ENCODE measurements around the gene CSH2. TPM values are rescaled to one million over a fixed set of nuclear protein-coding genes. Genes with fewer than 3 reads are reported as not detected.

CSH2 gene
- total and polyA plus RNA-seq, 2 of the 13 experiments (the other 11 are each of a cell fraction or from before 2014, with no cell fraction given), result not detected

- TF ChIP-seq NR2F1 (CRISPR knock-in tag; IDR thresholded peaks at IDR 0.05), result 0 out of 4 replicates have a peak, but pooled peaks of 1 of the 2 experiments have one; percentile 18
- TF ChIP-seq ATF5 (CRISPR knock-in tag; IDR thresholded peaks at IDR 0.05; ENCODE audit: low read depth), result 0 out of 2 replicates have a peak, but pooled peaks have one; percentile 4
- TF ChIP-seq ZNF362 (CRISPR knock-in tag; IDR thresholded peaks at IDR 0.05; ENCODE audit: borderline replicate concordance), result peak; percentile 91
- 0 out of 2 replicates have a peak, but pooled peaks have one; percentile 6 for TF ChIP-seq MYNN (CRISPR knock-in tag; IDR thresholded peaks at IDR 0.05; ENCODE audit: low read depth)
These were observed 30.0 kb downstream of the CSH2 start (continued) for GRCh38 chr17:63843387-63843888.

GRCh38 chr17:63842540-63843386 lies 30.7 kb downstream of the CSH2 start, which contains the start of gene SMARCD2:
Gene SMARCD2, minus strand, starts transcription at chr17:63842685. Its CDS starts 11 bp downstream, at chr17:63842674.
- H3K79me2 ChIP-seq (ENCODE audit: insufficient read depth, low read length), result peaks cover 42% of the 10 kb centered on the region
- H3K27ac ChIP-seq (ENCODE audit: extremely low read length, insufficient read depth, low read length), result peak within 1 kb of the TSS; percentile 92
- intact Hi-C loops (cut with micrococcal nuclease; ENCODE audit: unreplicated experiment), result loop anchor here (5.0 kb wide), 1 partner anchor 70 kb away; the partner anchor contains the start of genes CCDC47 and DDX42
- H3K9ac ChIP-seq (ENCODE audit: insufficient read depth, low read depth, low read length), result peak within 1 kb of the TSS; percentile 93
- CTCF ChIA-PET (ENCODE audit: low intra/inter-chr PET ratio, low total read pairs), result no interaction called here
- in situ Hi-C loops (cut with HindIII; ENCODE audit: extremely low pct_ligation_motif_present, low pct_unique_long_range_greater_than_20kb), result loop anchor here (10.0 kb wide), 1 partner anchor 662 kb away; the partner anchor contains the start of genes CEP95 and DDX5
- peak within 1 kb of the TSS; percentile 85 to 98 (median 97) for H3K4me3 ChIP-seq (replicated peaks in 1 of 3; ENCODE audit: insufficient read depth in 1 of 3, low read depth in 2 of 3, low read length in 3 of 3)
- no peaks in the 10 kb centered on the region; a peak in 1 of 5 replicates for H3K27me3 ChIP-seq (ENCODE audit: control insufficient read depth in 1 of 2, insufficient read depth in 2 of 2, low read length in 2 of 2)
- H3K9me3 ChIP-seq (ENCODE audit: low read length), result no peaks in the 10 kb centered on the region
- H3K36me3 ChIP-seq (replicated peaks in 1 of 2; ENCODE audit: control insufficient read depth in 1 of 2, insufficient read depth in 2 of 2, low read length in 2 of 2), result peaks cover 0 to 6% of the 10 kb centered on the region in 2 experiments; a peak in 2 of 5 replicates
- peaks cover 44% of the 10 kb centered on the region for H3K4me1 ChIP-seq (ENCODE audit: insufficient read depth, low read length)
- FAIRE-seq (peak; percentile 77), DNase-seq (ENCODE audit: low spot score) (peak; percentile 99), ATAC-seq (peak; percentile 80)
- H4K20me1 ChIP-seq (ENCODE audit: insufficient read depth, low read length), result peaks cover 10% of the 10 kb centered on the region; the same call in 1 of the 2 replicates
- POLR2A ChIA-PET, result interaction anchor here (0.6 to 2.6 kb wide), 14 partner anchors 9 to 292 kb away, joined by 3 to 28 read pairs (median 4); partner anchors contain the start of genes CCDC47, DCAF7, DDX42 and PSMC5
- H3K4me2 ChIP-seq (ENCODE audit: low read depth, low read length), result peak within 1 kb of the TSS; percentile 92
- no TSS peak for BruUV-seq (replicated peaks)
- H2AFZ ChIP-seq (ENCODE audit: low read length), result peak within 1 kb of the TSS; percentile 24
- WGBS (ENCODE audit: low lambda C conversion rate), result 2% methylated on average over 62 of the region's 92 CpGs
- TF ChIP-seq ZNF569 (CRISPR knock-in tag; IDR thresholded peaks at IDR 0.05; ENCODE audit: borderline replicate concordance) (no peak), CAMTA2 (CRISPR knock-in tag; IDR thresholded peaks at IDR 0.05; ENCODE audit: borderline replicate concordance) (peak; percentile 91), ZNF781 (CRISPR knock-in tag; IDR thresholded peaks at IDR 0.05; ENCODE audit: borderline replicate concordance, not compliant biosample characterization) (peak; percentile 93), ZNF326 (CRISPR knock-in tag; IDR thresholded peaks at IDR 0.05; ENCODE audit: borderline replicate concordance) (0 out of 2 replicates have a peak, but pooled peaks have one; percentile 73), TMF1 (CRISPR knock-in tag; IDR thresholded peaks at IDR 0.05; ENCODE audit: low read depth) (peak; percentile 98), RNF219 (CRISPR knock-in tag; IDR thresholded peaks at IDR 0.05) (0 out of 2 replicates have a peak, but pooled peaks have one; percentile 53), MAFG (CRISPR knock-in tag; IDR thresholded peaks at IDR 0.05) (no peak), ZNF713 (CRISPR knock-in tag; IDR thresholded peaks at IDR 0.05) (peak; percentile 90; the same call in 1 of the 2 replicates), PPARG (CRISPR knock-in tag; conservative IDR thresholded peaks at IDR 0.05) (peak; percentile 65), KLF15 (CRISPR knock-in tag; IDR thresholded peaks at IDR 0.05; ENCODE audit: borderline replicate concordance) (peak; percentile 54; the same call in 1 of the 2 replicates), NFYC (CRISPR knock-in tag; IDR thresholded peaks at IDR 0.05) (peak; percentile 50; the same call in 1 of the 2 replicates)
